Stimulated activated CD8-positive, alpha-beta memory T cell treated with anti-CD3 and anti-CD28 coated beads, Interleukin-12 subunit alpha, Interleukin-12 subunit beta, amount 100 ng/mL, for 4 hours (primary cell): ENCODE data around the gene PIEZO1.
A peak's percentile ranks its signal among the peaks of the same experiment; 100 is the strongest.

Experiments used
- DNase-seq: peaks from one replicate; pipeline ENCODE4 v3.0.0-alpha.2; 2020; ENCODE audit warnings: low read depth

The PIEZO1 gene

GRCh38 chr16:88815901-88816589, 31.0 kb upstream of the PIEZO1 start:
- peak; percentile 40 for DNase-seq

DNA sequence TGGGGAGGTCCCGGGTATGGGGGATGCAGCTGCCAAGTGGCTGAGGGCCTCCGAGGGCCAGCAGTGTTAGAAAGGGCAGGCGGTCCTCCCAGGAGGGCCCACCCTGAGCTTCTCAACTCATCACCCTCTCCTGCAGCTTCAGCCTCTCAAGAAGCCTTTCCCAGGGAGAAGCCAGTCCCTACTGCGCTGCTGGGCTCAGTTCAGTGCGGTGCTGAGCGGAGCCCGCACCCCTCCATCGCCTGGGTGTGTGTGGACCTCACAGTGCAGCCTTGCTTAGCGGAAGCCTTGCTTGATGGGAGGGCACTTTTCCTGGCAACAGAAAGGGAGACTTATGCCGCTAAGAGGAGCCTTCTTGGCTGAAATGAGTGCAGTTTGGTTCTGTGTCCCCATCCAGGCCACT, 30.2 kb upstream of the PIEZO1 start:
- no peak for DNase-seq

- DNase-seq: no peak
Observed at GRCh38 chr16:88814144-88814502, 29.1 kb upstream of the PIEZO1 start.

DNA sequence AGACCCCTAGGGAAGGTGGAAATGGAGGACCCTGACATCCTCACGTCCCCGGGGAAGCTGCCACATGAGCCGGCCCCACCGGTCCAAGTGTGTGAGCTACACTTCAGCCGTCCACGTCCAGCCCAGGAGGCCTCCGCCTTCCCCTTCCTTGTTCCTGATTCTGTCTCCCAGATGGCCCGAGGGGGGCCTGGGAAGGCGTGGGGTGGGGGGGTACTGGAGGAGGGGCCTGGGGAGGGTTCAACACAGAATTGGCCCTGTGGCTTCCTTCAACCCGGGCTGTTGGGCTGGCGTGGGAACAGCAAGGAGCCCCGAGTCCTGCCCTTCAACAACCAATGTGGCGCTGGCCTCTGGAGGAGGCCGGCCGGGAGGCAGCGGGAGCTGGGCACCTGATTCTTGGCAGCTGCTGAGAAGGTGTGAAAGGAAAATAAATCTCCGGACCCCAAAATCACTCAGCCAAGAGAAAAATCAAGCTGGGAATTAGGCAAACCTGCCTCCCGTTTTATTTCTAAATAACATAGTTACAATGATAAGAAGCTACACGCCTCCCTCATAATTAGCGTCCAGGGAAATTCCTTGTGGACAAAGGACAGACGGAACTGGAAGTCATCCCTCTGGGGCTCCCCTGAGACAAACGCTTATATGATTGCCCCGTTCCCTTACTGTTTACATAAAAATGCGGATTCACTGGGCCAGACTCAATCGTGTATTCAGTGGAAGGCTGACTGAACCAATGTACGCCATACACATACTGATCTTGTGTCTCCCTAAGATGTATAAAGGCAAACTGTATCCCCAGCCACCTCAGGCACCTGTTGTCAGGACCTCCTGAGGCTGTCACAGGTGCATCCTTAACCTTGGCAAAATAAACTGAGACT, 28.5 kb upstream of the PIEZO1 start:
- no peak for DNase-seq

DNA sequence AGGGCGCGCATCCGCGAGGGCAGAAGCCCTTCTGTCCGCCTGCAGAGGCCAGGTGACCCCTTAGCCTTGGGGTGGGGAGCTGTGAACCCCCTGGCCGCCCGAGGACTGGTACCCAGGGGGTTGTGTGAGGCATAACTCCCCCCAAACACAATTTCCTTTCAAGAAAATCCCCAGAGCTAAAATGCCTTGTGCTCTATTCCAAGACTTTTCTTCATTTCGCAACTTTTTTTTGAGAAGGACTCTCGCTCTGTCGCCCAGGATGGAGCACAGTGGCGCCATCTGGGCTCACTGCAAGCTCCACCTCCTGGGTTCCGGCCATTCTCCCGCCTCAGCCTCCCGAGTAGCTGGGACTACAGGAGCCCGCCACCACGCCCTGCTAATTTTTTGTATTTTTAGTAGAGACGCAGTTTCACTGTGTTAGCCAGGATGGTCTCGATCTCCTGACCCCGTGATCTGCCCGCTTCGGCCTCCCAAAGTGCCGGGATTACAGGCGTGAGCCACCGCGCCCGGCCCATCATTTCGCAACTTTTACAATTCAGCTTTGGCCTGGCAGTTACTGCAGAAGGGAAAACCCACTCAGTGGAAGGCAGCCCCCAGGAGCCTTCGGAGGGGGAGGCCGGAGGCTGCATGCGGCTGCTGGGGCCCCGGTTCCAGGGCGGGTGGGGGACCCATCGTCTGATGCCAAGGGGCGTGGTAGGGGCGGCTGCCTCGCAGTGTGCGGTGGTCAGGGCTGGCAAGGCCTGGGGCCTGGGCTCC, 27.7 kb upstream of the PIEZO1 start:
- no peak for DNase-seq

- DNase-seq: peak; percentile 95
Observed at GRCh38 chr16:88811769-88812512, 26.9 kb upstream of the PIEZO1 start, which contains the start of gene APRT. Gene APRT, minus strand, starts transcription at chr16:88811928. Its CDS starts 29 bp downstream, at chr16:88811899.

- DNase-seq: peak; percentile 60
Observed at GRCh38 chr16:88810912-88811768, 26.1 kb upstream of the PIEZO1 start.

- DNase-seq: no peak
Observed at GRCh38 chr16:88810166-88810911, 25.3 kb upstream of the PIEZO1 start.

DNA sequence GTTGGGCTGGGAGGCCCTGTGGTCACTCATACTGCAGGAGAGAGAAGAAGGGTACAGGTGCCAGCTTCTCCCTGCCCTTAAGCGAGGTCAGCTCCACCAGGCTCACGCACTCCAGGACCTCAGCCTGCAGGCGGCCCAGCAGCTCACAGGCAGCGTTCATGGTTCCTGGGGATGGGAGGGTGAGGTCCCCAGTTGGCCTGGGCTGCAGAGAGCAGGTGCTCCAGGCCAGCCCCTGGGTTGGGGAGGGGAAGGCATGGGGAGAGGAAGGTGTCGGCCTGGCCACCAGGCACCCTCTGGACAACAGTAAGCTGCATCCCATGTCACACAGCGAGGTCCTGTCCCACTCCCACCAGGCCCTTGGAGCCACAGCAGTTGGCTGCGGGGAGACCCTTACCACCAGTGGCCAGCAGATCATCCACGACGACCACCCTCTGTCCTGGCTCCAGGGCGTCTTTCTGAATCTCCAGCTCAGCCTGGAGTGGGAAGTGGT, 24.7 kb upstream of the PIEZO1 start:
- no peak for DNase-seq

DNA sequence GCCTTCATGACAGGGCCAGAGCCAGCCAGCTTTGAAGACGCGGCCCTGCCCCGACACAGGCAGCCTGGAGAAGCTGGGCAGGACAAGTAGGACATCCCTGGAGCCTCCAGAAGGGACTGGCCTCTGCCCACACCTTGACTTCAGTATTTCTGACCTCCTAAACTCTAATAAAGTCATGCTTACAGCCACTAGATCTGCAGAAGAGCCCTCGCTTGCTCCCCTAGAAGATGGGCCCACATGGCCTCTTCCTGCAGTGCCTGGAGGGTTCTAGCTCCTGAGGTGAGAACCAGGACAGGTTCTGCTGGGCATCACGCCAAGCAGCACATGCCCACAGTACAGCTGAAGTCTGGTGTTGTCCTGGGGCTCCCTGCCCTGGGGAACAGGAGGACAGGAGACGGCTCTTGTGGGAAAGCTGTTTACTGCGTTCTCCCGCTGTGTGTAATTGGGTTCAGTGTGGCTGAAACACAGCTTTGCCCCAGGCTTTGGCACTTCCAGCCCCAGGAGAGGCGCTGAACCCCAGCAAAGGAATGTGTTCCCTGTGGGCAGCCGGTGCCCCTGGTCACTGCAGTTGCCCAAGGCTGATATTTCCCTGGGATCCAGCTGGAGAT, 24.2 kb upstream of the PIEZO1 start:
- DNase-seq: no peak

DNA sequence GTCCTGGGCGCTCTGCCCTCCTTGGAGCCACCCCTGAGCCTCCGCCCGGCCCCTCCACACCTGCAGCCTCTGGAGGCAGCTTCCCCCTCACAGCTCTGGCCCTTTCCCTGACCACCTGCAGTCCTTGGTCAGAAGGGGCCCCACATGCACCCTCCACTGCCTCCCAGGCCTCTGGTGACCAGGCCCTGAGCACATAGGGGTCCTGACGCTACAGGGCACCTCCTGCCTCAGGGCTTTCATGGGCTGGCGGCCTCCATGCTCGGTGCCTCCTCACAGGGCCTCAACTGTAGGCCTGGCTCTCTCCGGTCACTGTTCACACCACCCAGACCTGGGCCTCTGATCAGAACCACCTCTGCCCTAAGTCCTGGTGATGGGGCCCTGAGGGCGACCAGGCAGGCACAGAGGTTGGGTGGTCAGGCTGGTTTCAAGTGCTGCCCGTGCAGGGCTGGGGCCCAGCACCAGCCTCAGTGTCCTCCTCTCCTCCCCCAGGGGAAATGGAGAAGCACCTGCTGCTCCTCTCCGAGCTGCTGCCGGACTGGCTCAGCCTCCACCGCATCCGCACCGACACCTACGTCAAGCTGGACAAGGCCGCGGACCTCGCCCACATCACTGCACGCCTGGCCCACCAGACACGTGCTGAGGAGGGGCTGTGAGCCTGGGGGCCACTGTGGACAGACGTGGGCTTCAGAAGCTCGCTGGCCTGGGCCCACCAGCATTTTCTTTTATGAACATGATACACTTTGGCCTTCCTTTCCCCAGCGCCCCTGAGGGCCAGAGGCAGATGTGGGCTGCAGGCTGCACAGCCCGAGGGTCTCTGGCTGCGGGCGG, 22.8 kb upstream of the PIEZO1 start:
- DNase-seq: no peak

- DNase-seq: no peak
Observed at GRCh38 chr16:88807142-88807625, 22.2 kb upstream of the PIEZO1 start.

DNA sequence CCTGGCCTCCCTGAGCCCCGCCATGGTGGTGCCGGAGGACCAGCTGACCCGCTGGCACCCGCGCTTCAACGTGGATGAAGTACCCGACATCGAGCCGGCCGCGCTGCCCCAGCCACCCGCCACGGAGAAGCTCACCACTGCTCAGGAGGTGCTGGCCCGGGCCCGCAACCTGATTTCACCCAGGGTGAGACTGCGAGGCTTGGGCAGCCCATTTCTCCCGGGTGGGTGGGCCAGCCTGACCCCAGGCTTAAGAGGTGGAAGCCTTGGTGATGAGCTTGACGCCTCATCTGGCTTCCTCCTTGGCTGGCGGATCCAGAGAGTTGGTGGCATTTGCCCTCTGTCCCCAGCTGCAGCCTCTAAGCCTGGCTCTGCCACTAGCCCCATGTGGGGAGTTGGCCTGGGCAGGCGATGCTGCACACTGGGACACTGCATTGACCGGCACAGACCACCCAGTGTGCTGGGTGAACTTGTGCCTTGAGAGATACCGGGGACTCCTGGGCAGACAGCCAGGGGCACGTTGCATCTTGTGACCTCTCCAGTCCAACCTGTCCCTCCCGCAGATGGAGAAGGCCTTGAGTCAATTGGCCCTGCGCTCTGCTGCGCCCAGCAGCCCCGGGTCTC, 21.6 kb upstream of the PIEZO1 start:
- DNase-seq: no peak

DNA sequence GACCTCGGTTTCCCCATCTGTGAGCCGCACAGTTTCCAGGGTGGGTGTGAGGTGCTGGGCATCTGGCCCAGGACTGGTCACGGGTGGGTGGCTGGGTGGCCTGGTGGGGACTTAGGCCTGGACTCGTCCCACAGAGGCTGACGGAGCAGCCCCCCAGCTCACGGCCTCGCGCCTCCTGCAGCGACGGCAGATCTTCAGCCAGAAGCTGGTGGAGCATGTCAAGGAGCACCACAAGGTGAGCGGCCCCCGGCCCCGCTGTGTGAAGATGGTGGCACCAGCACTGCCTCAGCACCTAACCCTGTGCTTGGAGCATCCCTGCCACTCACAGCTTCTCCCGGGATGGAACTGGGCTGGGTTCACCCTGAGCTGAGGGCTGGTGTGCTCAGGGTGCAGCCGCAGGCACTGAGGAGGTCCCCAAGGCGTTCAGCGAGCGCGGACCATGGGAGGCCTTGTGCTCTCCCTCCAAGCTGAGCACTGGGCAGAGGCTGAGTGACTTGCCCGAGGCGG, 20.9 kb upstream of the PIEZO1 start:
- DNase-seq: no peak

DNA sequence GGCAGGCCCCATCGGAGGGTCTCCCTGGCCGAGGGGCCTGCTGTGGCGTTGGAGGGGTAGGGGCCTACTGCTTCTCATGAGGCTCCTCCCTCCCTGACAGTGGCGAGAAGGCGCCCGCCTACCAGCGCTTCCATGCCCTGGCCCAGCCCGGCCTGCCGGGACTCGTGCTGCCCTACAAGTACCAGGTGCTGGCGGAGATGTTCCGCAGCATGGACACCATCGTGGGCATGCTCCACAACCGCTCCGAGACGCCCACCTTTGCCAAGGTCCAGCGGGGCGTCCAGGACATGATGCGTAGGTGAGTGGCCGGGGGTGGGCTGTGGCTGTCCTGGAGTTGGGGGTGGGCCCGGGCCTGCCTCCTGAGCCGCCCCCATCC, 20.3 kb upstream of the PIEZO1 start:
- no peak for DNase-seq

GRCh38 chr16:88804552-88805339, 19.7 kb upstream of the PIEZO1 start:
- no peak for DNase-seq

GRCh38 chr16:88804173-88804551, 19.1 kb upstream of the PIEZO1 start:
- DNase-seq: no peak
